Bone marrow (tissue), 2 donors: Measurements from ENCODE around the gene FAM20B.
"Not testable (repeated sequence)": the region's sequence is repeated elsewhere in the genome, so short reads cannot be mapped to it uniquely, and the experiment has no call there.

Experiments used
- DNase-seq, 2 donors: peaks; one replicate each; lab custom pipeline; 2025; lab: John Stamatoyannopoulos, UW

The FAM20B gene, protein sequence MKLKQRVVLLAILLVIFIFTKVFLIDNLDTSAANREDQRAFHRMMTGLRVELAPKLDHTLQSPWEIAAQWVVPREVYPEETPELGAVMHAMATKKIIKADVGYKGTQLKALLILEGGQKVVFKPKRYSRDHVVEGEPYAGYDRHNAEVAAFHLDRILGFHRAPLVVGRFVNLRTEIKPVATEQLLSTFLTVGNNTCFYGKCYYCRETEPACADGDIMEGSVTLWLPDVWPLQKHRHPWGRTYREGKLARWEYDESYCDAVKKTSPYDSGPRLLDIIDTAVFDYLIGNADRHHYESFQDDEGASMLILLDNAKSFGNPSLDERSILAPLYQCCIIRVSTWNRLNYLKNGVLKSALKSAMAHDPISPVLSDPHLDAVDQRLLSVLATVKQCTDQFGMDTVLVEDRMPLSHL

DNA sequence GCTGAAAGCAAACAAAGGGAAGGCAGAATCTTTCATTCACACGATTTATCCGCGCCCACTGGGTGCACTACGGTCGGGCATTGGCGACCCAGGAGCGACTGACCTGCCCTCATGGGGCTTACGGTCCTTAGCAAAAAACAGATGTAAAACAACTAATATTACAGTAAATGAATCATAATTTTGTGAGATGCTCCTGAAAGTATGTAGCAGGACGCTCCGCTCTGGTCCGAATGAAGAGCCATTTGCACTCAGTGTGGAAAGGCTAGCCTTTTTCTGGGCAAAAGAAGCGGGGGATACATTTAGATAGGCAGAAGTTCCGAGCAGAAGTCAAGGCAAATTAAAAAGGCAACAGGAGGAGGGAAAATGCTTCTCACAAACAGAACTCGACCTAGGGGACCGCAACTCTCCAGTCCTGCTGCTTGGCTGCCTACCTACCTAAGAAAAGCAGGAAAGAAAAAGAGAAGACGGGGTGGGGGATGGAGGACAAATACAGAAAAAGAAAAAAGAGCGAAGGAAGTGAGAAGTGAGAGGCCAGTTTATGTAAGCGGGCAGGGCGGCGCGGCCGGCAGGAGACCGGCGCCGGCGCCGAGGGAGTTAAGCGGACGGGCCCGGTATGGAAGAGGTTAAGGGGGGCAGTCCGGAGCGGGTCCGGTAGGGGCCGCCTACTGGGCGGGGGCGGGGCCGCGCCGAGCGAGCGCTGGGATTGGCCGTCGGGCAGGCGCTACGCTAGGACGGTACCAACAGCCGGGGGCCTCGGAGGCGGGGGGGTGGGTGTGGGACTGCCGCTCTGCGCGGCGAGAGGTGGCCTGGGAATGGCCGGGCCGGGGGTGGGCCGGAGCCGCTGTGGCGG is at the start of gene FAM20B:
Gene FAM20B (plus strand): TSS at position 770 of the 850 bp plus-strand sequence. CDS start 17,954 bp downstream, outside the sequence.
- peak; percentile 58 to 78 for DNase-seq

DNA sequence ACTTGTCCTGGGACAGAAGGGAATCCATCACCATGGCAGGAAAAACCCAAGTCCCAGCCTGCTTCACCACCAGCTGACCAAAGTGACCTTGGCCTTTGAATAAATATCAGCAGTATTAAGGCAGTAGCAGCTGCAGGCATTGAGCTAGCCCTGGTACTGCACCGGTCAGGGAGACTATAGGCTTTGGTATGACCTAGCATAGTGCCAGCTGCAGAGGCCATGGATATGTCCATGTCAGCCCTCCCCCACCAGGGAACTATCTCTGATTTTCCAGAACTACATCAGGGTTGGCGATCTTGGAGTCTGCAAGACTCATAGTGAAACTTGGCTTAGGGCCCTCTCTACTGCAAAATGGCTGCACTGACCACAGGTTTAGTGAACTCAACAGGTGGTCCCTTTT is 49.2 kb upstream of the FAM20B start:
- DNase-seq: no peak

DNA sequence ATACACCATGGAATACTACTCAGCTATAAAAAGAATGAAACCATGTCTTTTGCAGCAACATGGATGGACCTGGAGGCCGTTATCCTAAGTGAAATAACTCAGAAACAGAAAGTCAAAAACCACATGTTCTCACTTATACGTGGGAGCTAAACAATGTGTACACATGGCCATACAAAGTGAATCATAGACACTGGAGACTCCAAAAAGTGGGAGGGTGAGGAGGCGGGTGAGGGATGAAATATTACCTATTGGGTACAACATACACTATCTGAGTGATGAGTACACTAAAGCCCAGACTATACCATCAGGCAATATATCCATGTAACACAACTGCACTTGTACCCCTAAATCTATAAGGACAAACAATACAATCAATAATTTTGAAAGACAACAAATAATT is 39.5 kb upstream of the FAM20B start:
- no peak for DNase-seq

DNA sequence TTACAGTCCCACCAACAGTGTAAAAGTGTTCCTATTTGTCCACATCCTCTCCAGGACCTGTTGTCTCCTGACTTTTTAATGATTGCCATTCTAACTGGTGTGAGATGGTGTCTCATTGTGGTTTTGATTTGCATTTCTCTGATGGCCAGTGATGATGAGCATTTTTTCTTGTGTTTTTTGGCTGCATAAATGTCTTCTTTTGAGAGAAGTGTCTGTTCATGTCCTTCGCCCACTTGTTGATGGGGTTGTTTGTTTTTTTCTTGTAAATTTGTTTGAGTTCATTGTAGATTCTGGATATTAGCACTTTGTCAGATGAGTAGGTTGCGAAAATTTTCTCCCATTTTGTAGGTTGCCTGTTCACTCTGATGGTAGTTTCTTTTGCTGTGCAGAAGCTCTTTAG is 37.5 kb upstream of the FAM20B start:
- DNase-seq: not testable (repeated sequence)

DNA sequence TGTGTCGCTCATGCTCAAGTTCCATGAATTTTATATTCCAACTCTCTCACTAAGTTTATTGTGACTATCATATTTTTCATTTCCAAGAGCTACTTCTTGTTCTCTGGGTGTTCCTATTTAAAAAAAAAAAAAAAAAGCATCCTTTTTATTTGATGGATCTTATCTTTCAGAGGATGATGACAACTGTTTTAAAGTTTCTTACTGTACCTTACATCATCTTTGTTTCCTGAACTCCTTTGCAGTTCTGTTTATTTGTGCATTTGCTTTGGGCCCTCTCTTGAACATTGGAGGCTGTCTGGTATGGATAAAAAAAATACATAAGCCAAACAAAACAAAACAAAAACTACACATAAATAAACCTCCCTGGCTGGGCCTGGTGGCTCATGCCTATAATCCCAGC is 32.1 kb upstream of the FAM20B start:
- no peak for DNase-seq

DNA sequence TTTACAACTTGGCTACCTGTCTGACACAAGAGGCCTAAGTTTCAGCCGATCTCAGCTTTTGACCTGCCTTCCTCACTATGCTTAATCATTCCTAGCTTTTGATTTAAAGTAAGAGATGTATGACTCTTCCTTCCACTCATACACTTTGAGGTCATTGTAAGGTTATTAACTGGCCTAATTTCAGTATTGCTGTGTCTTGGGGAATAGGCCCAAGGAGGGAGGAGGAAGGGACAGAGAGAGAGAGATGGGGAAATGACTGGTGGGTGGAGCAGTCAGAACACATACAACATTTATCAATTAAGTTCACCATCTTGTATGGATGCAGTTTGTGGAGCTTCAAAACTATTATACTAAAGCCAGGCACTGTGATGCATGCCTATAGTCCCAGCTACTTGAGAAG is 28.3 kb upstream of the FAM20B start:
- no peak for DNase-seq

DNA sequence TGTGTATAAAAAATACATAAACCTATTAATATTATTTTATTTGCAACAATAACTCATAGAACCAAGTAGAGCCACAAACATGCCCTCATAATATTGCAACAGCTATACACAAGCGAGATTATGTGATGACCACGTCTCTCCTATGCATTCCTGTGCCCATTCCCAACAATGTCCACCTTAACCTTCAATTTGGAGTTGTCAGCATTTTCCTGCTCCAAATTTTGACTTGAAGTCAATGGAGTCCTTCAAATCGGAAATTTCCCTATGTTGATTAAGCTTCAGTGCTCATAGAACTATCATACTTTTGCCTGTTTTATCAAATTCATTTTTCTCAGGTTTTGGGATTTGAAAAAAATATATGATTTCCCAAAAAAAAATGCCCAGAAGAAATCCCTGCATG is 27.4 kb upstream of the FAM20B start:
- DNase-seq: no peak

DNA sequence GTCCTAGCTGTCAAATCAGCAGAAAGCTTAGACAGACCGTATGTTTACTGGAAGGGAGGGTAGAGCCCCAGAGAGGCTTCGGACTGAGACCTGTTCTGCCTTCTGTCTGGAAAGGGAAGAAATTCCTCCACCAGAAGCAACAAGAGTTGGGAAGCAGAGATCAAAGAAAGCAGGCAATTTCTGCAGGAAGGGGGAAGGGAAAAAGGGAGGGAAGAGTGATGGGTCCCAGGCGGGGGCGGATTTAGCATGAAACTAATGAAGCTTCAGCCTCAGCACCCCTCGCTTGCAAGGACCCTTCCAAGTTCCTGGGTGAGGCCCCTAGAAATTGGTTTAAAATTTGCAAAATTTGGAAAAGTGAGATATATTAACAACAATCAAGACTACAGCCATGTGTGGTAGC is 26.6 kb upstream of the FAM20B start:
- no peak for DNase-seq

DNA sequence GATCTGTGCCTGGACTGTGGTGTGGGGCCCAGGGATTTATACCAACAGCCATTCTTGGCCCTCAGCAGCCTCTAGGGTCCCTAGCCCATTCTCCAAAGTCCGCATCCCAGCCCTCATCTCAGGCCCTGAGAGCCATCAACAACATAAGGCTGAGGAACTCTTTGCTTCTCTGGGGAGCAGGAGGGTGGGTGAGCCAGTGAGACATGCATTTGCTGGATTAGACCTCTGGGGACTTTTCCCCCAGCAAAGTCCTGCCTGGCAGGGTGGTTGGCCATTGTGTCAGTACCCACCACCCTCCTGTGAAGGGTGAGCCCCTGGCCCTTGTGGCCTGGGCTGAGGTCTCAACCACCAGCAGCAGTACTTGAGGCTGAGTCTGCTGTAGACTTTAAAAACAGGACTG is 24.2 kb upstream of the FAM20B start:
- no peak for DNase-seq

DNA sequence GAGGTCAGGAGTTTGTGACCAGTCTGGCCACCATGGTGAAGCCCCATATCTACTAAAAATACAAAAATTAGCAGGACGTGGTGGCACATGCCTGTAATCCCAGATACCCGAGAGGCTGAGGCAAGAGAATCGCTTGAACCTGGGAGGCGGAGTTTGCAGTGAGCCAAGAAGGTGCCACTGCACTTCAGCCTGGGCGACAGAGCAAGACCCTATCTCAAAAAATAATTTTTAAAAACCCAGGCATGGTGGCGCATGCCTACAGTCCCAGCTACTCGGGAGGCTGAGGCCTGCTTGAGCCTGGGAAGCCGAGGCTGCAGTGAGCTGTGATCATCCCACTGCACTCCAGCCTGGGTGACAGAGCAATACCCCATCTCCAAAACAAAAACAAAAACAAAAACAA is 23.6 kb upstream of the FAM20B start:
- DNase-seq: not testable (repeated sequence)

DNA sequence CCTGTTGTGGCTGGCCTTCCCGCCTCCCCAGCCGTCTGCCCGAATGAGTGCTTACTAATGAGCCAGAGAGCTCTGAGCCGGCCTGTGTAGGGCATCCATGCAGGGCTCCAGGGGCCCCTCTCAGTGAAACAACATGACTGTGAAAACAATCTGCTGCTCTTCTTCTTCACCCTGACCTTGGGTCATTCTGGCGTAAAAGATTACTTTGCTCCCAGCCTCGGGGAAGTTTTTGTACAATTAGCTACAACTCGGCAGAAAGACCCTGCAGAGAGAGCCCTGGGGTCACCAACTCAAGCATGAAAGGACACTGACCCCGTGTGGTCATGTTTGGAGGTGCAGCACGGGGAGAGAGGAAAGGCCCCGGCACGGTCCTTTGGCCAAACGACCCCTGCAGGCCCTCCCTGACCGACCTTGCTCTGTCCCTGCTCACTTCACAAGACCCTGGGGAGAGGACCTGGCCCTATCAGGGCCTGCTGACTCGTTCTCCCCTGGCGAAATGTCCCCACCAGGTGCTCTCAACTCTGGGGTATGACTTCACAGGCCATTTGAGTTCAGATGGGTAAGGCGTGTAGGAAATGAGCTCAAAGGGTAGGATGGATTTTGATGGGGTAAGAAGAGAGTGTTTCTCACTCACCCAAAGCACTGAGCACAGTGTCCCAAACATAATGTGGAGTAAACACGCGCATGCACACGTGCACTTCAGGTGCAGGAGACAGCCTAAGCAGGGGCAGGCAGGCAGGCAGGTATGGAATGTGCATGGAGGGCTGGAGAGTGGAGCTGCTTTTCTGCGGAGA is 22.9 kb upstream of the FAM20B start:
- DNase-seq: peak; percentile 21 to 23

DNA sequence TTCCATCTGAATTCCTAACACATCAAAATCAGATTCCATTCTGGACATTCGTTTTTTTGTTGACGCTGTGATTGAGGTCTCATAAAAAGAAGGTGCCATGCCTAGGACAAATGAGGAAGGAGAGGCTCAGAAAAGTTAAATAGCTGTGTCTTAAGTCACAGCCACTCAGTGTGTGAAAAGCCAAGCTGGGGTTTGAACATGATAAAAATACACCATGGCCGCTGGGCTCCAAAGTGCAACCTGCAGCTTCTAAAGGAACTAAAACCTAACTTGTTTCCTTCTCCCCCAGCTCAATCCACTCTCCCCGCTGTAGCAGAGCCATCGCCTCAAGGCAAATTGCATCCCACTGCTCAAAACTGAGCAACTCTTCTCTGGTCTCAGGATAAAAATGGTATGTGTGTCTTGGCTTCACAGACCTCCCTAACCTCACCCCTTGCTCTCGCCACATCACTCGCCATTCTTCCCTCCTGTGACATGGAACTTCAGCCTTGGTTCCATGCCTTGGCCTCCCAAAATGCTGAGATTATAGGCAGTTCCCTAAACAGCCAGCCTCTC is 22.1 kb upstream of the FAM20B start:
- DNase-seq: no peak

DNA sequence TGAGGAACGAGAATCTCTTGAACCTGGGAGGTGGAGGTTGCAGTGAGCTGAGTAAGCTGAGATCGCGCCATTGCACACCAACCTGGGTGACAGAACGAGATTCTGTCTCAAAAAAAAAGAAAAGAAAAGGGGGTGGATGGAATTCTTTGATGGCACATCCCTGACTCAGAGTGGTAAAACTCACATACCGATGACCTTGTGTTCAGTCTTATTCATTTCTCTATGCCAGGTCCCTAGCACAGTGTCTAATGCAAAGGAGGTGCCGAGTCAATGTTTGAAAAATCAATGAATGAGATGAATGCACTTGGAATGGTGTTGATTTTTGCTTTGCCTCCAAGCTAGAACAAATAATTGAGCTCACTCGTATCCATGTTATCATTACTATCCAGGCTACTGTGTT is 18.5 kb upstream of the FAM20B start:
- DNase-seq: no peak

DNA sequence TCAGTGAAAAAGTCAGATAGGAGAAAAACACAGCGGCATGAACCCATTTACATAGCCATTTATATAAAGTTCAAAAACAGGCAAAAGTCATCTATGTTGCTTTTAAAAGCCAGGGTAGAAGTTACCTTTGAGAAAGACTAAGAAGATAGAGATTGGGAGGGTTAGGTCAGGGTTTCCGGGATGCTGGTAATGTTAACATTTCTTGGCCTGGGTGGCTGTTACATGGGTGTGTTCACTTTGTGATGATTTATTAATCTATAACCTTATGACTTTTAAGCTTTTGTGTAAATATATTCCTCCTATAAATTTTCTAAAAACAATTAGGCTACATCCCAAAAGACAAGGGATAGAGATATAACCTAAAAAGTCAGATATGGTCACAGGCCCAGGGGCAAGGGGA is 15.0 kb upstream of the FAM20B start:
- DNase-seq: no peak

DNA sequence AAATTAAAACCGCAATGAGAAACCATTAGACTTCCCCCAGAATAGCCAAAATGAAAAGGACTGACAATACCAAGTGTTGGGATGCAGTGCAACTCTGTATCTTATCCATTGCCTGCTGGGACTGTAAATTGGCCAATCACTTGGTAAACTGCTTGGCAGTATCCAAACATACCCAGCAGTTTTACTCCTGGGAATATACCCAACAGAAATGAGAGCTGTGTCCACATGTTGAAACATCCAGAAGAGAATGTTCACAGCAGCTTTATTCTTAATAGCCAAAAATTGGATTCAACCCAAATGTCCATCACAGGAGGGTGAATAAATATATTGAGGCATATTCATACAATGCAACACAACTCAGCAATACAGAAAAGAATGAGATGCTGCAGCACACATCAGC is 13.7 kb upstream of the FAM20B start:
- DNase-seq: no peak

DNA sequence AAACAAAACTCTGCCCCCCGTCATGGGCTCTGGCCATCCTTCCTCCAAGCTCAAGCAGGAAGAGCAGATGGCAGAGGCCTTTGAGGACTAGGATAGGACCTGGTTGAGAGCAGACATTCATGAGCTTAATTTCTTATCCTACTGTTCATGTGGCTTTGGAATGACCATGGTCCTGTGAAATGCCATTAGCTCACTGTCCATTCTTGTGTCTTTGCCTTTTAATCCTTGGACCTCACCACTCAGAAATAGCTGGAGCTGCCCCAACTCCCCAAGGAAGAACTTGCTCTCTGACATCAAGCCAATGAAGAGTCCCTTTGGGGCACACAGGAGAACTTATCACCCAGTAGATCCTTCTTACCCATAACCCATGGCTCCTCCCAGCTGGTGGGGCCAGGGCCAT is 11.6 kb upstream of the FAM20B start:
- no peak for DNase-seq

DNA sequence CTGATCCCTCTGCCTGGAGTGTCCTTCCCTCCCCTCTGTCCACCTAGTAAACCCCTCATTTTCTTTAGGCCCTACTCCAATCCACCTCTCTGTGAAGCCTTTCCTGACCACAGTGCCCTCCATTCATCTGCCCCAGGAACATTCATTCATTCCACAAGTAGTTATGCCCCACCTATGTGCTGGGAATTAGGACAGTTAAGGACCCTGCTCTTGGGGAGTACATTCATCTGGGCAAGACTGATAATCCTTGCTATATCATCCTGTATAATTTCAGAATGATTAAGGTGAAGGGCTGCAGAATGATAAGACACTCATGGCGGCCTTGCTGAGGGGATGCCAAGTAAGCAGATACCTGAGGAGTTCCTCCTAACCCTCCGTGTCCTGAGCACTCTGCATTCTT is 10.3 kb upstream of the FAM20B start:
- no peak for DNase-seq

DNA sequence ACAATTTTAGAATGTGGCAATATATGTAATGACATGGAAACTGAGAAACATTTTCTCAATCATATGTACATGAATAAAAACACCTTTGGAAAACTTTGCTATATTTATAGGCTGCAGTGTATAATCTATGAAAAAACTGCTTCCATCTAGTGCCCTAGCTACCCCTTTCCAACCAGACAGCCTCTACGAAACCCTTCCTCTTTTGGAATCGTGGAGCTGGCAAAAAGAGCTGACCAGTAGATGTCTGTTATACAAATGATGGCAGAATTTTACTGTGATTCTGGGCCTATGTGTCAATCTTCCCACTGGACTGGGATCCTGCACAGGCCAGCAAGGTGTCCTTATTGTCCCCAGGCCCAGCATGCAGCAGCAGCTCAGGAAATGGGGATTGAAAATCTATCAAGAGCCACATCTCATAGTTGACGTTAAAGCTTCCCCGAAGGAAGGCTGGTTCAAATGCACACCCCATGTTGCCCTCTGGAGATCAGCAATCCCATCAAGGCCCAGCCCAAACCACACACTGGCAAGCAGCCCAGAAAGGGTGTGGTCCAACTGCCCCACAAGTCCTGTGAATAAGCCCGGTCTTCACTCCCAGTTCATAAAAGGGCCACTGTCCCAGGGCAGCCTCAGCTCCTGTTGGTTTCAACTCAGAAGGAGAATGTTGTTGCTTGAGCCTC is 8.8 kb upstream of the FAM20B start:
- DNase-seq: peak in 1 of 2 donors; percentile 57

DNA sequence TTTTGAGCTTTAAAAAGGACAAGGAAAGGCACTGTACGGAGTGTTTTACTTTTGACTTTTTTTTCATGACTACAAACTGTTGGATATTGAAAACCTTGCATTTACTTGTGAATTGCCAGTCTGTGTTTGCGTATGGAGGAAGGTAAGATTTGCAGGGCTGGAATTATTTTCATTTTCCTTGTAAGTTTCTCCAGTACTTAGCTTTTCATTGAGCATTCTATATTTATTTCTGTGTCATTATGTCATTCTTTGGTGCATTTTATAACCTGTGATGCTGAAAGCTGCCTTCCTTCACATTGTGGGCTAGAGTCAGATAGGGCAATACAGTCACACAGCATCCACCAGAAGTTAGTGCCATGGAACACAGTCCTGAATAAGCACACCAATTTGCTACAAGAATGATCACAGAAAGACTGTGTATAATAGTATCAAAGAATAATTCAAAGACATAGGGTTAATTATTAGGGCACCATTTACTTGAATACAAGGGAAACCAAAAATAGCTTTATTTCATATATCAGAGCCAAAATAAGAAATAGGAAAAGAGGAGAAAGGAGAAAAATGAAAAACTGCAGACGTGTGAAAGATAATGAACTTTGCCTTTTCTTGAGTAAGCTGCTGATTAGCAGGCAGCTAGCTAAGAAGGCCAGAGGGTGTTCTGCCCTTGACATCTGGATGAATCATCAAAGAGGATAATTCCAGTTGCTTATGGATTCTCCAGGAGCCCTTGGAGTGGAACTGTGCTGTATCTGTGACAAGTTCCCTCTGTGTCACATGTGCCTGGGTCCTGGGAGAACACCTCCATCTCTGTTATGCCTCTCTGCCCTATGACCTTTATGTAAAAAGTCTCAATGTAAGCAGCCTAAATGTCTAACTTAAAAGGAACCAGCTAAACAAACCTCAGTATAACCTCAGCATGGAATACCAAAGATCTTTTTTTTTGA is 8.0 kb upstream of the FAM20B start:
- no peak for DNase-seq

DNA sequence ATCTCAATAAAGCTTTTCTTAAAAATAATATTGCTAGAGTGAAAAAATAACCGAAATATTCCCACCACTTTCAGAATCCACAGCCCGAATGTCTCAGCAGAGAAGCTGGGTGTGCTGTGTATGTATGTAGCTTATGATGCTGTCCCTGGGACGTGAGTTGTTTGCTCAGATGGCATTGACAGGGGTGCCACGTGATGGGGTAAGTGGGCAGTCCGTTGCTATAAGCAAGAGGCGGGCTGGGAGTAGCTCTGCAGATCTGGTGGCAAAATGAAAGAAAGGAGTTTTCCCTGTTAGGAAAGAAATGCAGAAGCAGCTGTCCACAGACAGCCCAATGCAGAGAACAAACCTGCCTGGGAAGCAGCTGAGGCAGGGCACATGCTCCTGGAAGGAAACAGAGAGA is 3.8 kb upstream of the FAM20B start:
- peak in 1 of 2 donors; percentile 22 for DNase-seq
